Measurements from ENCODE around the gene LUZP1.
A peak's percentile ranks its signal among the peaks of the same experiment; 100 is the strongest.

Gene LUZP1

GRCh38 chr1:23116216-23116836 is 52.3 kb downstream of the LUZP1 start:
- DNase-seq (ENCODE audit: low read depth): no peak

- no peak for DNase-seq (ENCODE audit: low read depth)
Observed at GRCh38 chr1:23114424-23115079, 54.1 kb downstream of the LUZP1 start.

GRCh38 chr1:23111600-23112535 is 56.8 kb downstream of the LUZP1 start:
- no peak for DNase-seq (ENCODE audit: low read depth)

GRCh38 chr1:23110391-23110790 is 58.3 kb downstream of the LUZP1 start:
- no peak for DNase-seq (ENCODE audit: low read depth)

GRCh38 chr1:23108918-23109533 is 59.6 kb downstream of the LUZP1 start:
- DNase-seq (ENCODE audit: low read depth): no peak

- DNase-seq (ENCODE audit: low read depth): no peak
Observed at GRCh38 chr1:23103001-23103889, 65.4 kb downstream of the LUZP1 start.

GRCh38 chr1:23102289-23102688 is 66.4 kb downstream of the LUZP1 start:
- DNase-seq (ENCODE audit: low read depth): no peak

- no peak for DNase-seq (ENCODE audit: low read depth)
Observed at GRCh38 chr1:23101887-23102286, 66.8 kb downstream of the LUZP1 start.

- no peak for DNase-seq (ENCODE audit: low read depth)
Observed at GRCh38 chr1:23101101-23101827, 67.4 kb downstream of the LUZP1 start.

- DNase-seq (ENCODE audit: low read depth): peak; percentile 72
Observed at GRCh38 chr1:23100074-23100748, 68.4 kb downstream of the LUZP1 start.

- DNase-seq (ENCODE audit: low read depth): no peak
Observed at GRCh38 chr1:23099171-23099536, 69.5 kb downstream of the LUZP1 start.

- DNase-seq (ENCODE audit: low read depth): peak; percentile 67
Observed at GRCh38 chr1:23098463-23099170, 70.0 kb downstream of the LUZP1 start.

- no peak for DNase-seq (ENCODE audit: low read depth)
Observed at GRCh38 chr1:23097316-23097715, 71.3 kb downstream of the LUZP1 start.

GRCh38 chr1:23092447-23092846 is 76.2 kb downstream of the LUZP1 start:
- no peak for DNase-seq (ENCODE audit: low read depth)

GRCh38 chr1:23091545-23091944 is 77.1 kb downstream of the LUZP1 start:
- DNase-seq (ENCODE audit: low read depth): no peak

- DNase-seq (ENCODE audit: low read depth): no peak
Observed at GRCh38 chr1:23090056-23090455, 78.6 kb downstream of the LUZP1 start.

GRCh38 chr1:23088027-23088426 is 80.6 kb downstream of the LUZP1 start:
- no peak for DNase-seq (ENCODE audit: low read depth)

- no peak for DNase-seq (ENCODE audit: low read depth)
Observed at GRCh38 chr1:23085696-23086095, 83.0 kb downstream of the LUZP1 start.

- no peak for DNase-seq (ENCODE audit: low read depth)
Observed at GRCh38 chr1:23084880-23085279, 83.8 kb downstream of the LUZP1 start.
